Stimulated activated CD8-positive, alpha-beta memory T cell treated with anti-CD3 and anti-CD28 coated beads, Interleukin-12 subunit alpha, Interleukin-12 subunit beta, amount 100 ng/mL, for 24 hours (primary cell): ENCODE measurements around the gene CABCOCO1.
"Not testable (repeated sequence)": the region's sequence is repeated elsewhere in the genome, so short reads cannot be mapped to it uniquely, and the experiment has no call there.

Experiments used
- DNase-seq: peaks from one replicate; pipeline ENCODE4 v3.0.0-alpha.2; 2020; ENCODE audit errors: extremely low read depth

Gene CABCOCO1

GRCh38 chr10:61712105-61712504, 49.4 kb downstream of the CABCOCO1 start:
- not testable (repeated sequence) for DNase-seq

DNA sequence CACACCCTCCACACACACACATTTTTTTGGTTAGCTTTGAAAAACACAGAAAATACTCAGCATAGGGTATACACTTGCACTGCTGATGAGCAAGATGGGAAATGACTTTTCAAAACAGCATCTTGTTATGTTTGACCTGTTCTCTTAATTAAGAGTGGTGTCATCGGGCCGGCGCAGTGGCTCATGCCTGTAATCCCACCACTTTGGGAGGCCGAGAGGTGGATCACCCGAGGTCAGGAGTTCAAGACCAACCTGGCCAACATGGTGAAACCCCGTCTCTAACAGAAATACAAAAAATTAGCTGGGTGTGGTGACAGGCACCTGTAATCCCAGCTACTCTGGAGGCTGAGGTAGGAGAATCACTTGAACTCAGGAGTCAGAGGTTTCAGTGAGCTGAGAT, 56.7 kb downstream of the CABCOCO1 start:
- not testable (repeated sequence) for DNase-seq

DNA sequence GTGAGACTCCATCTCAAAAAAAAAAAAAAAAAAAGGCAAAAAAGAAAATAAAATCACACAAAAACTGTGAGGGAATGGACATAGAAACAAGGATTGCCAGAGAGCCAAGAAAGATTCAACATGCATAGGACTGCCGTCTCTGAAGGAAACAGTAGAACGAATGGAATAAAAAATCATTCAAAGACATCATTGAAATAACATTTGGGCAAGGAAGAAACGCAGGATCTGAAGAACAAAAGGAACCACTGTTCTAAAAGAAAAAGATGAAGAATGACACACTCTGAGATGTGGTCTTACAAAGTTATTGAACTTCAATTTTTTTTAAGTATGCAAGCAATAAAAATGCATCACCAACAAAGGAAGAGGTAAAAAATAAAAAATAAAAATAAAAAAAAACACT, 57.2 kb downstream of the CABCOCO1 start:
- DNase-seq, result no peak

DNA sequence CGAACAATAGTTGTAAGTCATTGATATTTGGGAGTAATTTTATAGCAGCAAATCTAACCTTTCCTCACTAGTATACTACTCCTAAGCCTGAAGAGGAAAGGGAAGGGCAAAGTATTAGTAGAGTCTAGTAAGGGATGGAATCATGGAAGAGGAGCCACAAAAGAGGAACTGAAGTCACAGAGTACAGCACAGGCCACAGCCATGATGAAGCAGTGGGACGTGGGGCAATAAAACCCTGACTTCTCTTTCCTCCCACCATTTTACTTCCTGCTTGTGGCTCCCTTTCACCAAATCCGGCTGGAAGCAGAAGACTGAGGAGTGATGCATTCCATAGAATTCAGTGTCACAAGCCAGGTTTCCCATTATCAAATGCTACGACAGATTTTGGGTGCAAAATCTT, 58.7 kb downstream of the CABCOCO1 start:
- DNase-seq, result no peak

- DNase-seq, result not testable (repeated sequence)
Measured at GRCh38 chr10:61725221-61725620, 62.5 kb downstream of the CABCOCO1 start.

GRCh38 chr10:61729596-61729995, 66.9 kb downstream of the CABCOCO1 start:
- no peak for DNase-seq

DNA sequence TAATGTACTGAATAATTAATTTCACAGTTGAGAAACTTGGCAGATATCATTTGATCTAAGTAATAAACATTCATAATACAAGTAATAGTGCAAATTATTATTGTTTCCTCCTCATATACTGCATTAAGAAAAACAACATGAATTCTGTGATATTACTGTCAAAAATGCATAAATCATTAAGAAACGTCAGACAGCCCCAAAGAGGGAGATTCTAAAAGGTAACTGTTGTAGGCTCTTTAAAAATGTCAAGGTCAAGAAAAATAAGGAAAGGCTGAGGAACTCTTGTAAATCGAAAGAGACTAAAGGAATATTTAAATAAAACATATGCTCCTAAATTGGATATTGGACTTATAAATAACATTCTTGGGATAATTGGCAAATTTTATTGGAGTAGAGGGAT, 67.9 kb downstream of the CABCOCO1 start:
- DNase-seq, result no peak

DNA sequence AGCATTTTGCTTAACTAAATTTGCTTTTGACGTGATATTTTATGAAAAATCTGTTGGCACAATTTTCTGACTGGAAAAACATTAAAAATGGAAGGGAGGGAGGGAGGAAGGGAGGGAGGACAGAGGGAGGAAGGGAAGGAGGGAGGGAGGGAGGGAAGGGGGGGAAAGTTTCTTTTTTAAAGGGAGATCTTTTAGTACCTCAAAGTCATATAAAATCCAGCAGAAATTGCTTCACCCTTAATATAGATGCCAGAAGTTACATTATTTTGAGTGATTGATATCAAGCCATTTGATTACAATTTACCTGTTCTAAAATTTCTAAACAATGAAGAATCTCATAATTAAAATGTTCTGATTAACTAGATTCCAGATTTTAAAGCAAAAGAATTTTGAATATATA, 68.9 kb downstream of the CABCOCO1 start:
- no peak for DNase-seq

DNA sequence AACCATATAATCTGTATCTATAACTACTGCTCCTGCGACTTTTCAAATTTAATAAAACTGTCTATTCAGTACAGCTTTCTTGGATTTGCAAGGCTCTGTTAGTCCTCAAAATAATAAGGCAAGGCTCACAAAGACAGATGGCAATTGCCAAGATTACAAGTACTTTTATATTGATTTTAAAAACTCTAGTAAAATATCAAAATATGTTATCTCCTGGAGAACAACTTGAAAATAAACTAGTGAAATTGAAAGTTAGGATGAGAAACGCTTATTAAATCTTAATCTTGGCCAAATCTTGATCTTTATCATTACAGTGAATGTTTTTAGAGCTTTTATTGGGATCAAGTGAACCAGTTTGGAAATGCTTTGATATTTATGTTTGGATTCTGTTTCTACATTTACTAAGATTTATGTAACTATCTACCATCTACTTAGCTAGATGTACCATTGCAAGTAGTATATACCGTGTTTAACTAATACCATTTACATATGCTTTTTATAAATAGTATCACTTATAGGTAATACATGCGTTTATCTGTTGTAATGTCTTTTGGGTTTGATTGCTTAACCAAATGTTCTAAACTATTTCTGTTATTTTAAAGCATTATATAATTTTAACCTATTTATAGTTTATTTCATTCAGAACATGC, 70.0 kb downstream of the CABCOCO1 start:
- DNase-seq, result no peak

DNA sequence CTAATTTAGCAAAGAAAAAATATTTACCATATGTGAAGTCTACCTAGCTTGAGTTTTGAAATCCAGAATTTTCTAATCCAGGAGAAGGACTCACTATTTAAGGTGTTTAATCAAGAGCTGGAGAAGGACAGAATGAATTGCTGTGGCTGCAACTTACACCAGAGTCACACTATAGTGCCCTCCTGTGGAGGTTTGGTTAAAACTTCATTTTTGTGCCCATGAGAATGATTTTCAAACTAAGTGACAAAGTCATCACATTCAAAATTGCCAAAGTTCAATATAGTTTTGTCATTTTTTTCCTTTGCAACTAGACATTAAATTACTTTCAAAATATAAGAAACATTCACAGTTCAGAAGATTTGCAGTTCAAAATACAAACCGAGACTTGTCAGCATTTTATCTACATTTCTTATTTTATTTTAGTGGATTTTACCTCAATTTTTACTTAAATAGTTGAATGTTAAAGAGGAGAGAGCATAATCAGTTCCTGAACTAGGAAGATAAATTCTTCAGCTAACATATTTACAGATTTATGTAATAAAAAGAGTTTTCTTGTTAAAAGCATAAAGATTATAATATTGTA, 70.7 kb downstream of the CABCOCO1 start:
- no peak for DNase-seq

GRCh38 chr10:61735882-61736281, 73.2 kb downstream of the CABCOCO1 start:
- no peak for DNase-seq

DNA sequence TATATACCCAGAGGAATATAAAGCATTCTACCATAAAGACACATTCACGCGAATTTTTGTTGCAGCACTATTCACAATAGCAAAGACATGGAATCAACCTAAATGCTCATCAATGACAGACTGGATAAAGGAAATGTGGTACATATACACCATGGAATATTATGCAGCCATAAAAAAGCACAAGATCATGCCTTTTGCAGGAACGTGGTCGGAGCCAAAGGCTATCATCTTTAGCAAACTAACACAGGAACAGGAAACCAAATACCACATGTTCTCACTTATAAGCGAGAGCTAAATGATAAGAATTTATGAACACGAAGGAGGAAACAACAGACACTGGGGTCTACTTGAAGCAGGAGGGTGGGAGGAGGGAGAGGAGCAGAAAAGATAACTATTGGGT, 74.7 kb downstream of the CABCOCO1 start:
- DNase-seq, result not testable (repeated sequence)

GRCh38 chr10:61742812-61743211, 80.1 kb downstream of the CABCOCO1 start:
- no peak for DNase-seq

GRCh38 chr10:61744469-61744868, 81.7 kb downstream of the CABCOCO1 start:
- DNase-seq, result no peak

GRCh38 chr10:61746377-61746776, 83.6 kb downstream of the CABCOCO1 start:
- DNase-seq, result no peak

- DNase-seq, result no peak
Measured at GRCh38 chr10:61747307-61747706, 84.6 kb downstream of the CABCOCO1 start.

DNA sequence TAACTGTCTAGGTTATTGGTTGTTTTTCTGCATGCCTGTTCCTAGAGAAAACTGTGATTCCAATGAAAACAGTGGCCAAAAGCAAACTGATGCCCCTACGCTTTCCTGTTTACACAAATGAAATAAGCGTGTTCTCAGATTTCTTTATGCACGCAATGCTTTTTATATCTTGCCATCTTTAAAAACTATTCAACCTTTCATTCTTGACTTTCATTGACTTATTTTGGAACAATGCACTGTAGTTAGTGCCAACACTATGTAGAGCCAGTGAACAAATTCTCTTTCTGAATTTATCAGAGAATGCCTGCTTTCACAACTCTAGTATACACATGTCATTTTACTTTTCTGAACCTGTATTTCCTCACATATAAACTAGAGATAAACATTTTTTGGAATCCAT, 86.6 kb downstream of the CABCOCO1 start:
- DNase-seq, result no peak

- peak; percentile 47 for DNase-seq
Measured at GRCh38 chr10:61750943-61751471, 88.3 kb downstream of the CABCOCO1 start.

DNA sequence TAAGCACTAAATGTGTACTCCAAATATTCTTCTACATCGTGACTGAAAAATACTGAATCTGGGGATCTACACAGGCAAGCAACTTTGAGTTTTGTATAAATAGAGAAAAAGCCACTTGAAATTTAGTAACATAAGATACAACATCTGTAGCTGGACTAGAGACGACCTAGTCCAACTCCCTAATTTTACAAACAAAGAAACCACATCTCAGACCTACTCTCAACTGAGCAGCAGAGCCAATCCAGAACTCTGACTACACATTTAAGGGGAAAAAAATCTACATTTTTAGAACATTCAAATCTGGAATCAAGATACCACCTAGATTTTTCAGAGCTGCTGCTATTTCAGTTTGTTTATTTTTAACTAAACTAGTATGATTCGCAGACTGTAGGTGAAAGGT, 88.9 kb downstream of the CABCOCO1 start:
- no peak for DNase-seq

DNA sequence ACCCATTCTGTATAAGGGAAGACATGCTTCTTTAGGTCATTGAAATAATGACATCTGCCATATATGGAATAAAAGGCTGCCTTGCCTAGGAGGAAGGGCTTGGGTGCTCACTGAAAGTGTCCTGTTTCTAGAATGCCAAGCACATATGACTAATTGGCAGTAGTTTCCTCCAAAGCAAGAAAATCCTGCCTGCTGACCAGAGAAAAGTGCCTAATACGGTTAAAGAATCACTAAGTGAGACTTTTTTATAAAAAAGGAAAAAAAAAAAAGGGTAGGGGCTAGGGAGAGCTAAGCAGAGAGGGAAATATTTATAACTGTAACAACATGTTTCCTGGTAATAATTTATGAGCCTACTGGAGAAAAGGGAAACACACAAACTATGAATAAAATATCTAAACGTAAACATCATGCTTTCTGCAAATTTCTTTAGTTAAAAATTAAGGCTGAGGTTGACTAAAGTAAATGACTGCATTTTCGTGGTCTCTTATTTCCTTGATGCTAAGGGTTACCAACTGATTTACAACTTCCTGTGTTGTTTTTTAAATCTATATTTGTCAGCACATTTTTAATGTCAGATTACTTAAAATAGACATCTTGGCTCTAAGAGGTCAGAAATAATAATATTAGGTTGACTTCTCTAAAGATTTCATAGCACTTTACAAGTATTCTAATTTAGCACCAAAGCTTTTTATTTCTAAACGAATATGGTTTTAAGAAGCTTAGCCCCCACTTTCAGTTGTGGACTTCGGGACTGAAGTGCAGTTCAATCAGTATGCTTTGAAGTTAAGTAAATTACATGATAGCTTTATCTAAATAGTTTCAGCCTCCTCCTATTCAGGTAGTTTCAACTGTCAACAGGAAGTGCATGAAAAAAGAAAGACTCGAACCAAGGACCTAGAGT, 89.6 kb downstream of the CABCOCO1 start:
- DNase-seq, result no peak

- no peak for DNase-seq
Measured at GRCh38 chr10:61753453-61753852, 90.7 kb downstream of the CABCOCO1 start.
